ENCODE data around the gene GABBR1. TPM values are rescaled to one million over a fixed set of nuclear protein-coding genes. Genes with fewer than 3 reads are reported as not detected.
A peak's percentile ranks its signal among the peaks of the same experiment; 100 is the strongest.

Gene GABBR1
- total RNA-seq, 2 experiments from 2014 or later, result 10.8 to 10.9 TPM

DNA sequence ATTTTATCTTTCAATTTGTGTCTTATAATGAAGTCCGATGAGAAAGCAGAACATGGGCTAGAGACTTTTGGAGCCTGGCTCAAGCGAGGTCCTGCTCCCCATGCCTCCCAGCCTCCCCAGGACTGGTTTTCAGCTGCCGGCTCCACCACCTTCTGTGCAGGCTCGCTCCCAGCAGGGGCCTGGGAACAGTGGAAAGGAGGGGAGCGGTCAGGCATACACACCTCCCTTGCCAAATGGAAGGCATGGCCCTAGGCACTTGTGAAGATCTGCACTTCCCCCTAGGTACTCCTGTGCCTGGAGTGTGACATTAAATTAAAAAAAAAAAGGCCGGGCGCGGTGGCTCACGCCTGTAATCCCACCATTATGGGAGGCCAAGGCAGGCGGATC, 19.2 kb upstream of the GABBR1 start:
- peaks cover 11% of the 10 kb centered on the region for H3K27me3 Mint-ChIP-seq
- intact Hi-C loops (cut with micrococcal nuclease), result no loop called here
- H3K4me1 Mint-ChIP-seq (ENCODE audit: low read depth), result peaks cover 4% of the 10 kb centered on the region
- TF ChIP-seq CTCF (IDR thresholded peaks at IDR 0.05), result no peak
- POLR2A ChIA-PET, result no interaction called here
- no peak overlapping the region for H3K27ac Mint-ChIP-seq
- no peaks in the 10 kb centered on the region for H3K9me3 Mint-ChIP-seq
- no peak for ATAC-seq
- H3K4me3 Mint-ChIP-seq, result no peak overlapping the region
- DNase-seq, result no peak
- no peaks in the 10 kb centered on the region for H3K36me3 Mint-ChIP-seq (ENCODE audit: low read depth)
- CTCF ChIA-PET, result interaction anchor here (0.6 to 6.7 kb wide), 16 partner anchors 11 to 183 kb away, joined by 3 to 140 read pairs (median 12); partner anchors contain the start of gene GABBR1

DNA sequence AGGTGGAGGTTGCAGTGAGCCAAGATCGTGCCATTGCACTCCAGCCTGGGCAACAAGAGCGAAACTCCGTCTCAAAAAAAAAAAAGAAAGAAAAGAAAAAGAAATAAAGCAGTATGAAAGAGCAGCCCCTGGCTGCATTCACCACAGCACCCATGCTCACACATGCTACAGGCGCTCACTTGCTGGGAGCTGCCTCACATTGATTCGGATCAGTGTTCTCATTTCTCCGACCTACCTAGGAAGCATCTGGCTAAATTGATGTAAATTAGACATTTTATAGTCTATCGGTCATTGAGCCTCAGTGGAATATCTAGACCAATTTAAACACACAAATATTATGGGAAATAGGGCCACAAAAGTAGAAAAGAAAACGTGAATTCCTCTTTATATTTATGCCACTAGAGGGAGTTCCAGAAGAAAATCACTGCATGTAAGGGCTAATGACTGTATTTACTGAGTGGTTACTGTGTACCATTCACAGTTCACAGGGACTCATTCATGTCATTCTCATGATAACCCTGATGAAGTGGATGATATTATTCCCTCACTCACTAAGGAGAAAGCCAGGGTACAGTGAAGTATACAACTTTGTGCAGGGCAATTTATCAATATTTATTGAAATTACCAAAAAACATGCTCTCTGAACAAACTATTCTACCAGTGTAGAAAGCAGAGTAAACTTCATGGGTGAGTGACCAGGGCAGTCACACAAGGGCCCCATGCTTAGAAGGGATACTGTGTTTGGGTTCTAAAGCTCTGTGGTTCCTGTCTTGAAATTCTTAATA, 18.6 kb upstream of the GABBR1 start:
- ATAC-seq, result no peak
- no peaks in the 10 kb centered on the region for H3K9me3 Mint-ChIP-seq
- H3K27ac Mint-ChIP-seq, result no peak overlapping the region
- peak; percentile 12 for DNase-seq
- ChIA-PET POLR2A (no interaction called here), CTCF (interaction anchor here (0.6 to 6.7 kb wide), 16 partner anchors 10 to 407 kb away, joined by 3 to 140 read pairs (median 10); partner anchors contain the start of gene GABBR1)
- intact Hi-C loops (cut with micrococcal nuclease), result no loop called here
- H3K4me1 Mint-ChIP-seq (ENCODE audit: low read depth), result peaks cover 4% of the 10 kb centered on the region
- TF ChIP-seq CTCF (IDR thresholded peaks at IDR 0.05), result peak; percentile 78
- H3K36me3 Mint-ChIP-seq (ENCODE audit: low read depth), result no peaks in the 10 kb centered on the region
- peaks cover 8% of the 10 kb centered on the region for H3K27me3 Mint-ChIP-seq
- H3K4me3 Mint-ChIP-seq, result no peak overlapping the region

GRCh38 chr6:29649701-29650673, 17.0 kb upstream of the GABBR1 start:
- DNase-seq, result peak; percentile 99
- ChIA-PET CTCF (interaction anchor here (0.6 to 6.7 kb wide), 45 partner anchors 9 to 674 kb away, joined by 3 to 140 read pairs (median 5); partner anchors contain the start of genes GABBR1, OR2H2 and POLR1H), POLR2A (interaction anchor here (1.0 to 1.3 kb wide), 3 partner anchors 9 to 20 kb away, joined by 3 to 5 read pairs (median 3); no protein-coding TSS in a partner anchor)
- H3K4me1 Mint-ChIP-seq (ENCODE audit: low read depth), result peaks cover 4% of the 10 kb centered on the region
- intact Hi-C loops (cut with micrococcal nuclease), result loop anchor here (2.0 kb wide), 1 partner anchor 103 kb away; no protein-coding TSS in a partner anchor
- H3K4me3 Mint-ChIP-seq, result peak overlapping the region; percentile 84
- H3K27me3 Mint-ChIP-seq, result peaks cover 3% of the 10 kb centered on the region
- H3K27ac Mint-ChIP-seq, result peak overlapping the region; percentile 98
- no peaks in the 10 kb centered on the region for H3K36me3 Mint-ChIP-seq (ENCODE audit: low read depth)
- peak; percentile 98 for TF ChIP-seq CTCF (IDR thresholded peaks at IDR 0.05)
- peak; percentile 97 for ATAC-seq
- no peaks in the 10 kb centered on the region for H3K9me3 Mint-ChIP-seq

DNA sequence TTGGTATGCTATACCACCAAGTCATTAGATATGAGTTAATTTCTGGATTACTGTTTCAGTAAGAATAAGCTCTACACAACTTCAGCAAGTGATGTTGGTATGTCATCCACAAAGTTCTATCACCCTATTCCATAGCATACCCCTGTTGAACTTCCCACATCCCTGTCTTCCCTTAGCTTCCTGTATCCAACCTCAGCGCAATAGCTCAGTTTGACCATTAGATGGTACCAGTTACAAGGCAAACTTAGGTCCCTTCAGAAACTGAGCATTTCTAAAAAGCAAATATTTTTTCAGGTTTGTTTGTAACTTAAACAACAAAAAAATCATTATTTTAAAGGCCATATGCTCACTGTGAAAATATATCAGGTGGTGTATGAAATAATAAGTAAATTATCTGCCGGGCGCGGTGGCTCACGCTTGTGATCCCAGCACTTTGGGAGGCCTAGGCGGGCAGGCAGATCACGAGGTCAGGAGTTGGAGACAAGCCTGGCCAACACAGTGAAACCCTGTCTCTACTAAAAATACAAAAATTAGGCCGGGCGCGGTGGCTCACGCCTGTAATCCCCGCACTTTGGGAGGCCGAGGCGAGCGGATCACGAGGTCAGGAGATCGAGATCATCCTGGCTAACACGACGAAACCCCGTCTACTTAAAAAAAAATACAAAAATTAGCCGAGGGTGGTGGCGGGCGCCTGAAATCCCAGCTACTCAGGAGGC, 15.1 kb upstream of the GABBR1 start:
- Mint-ChIP-seq H3K9me3 (no peaks in the 10 kb centered on the region), H3K4me1 (ENCODE audit: low read depth) (peaks cover 4% of the 10 kb centered on the region), H3K27ac (no peak overlapping the region), H3K4me3 (no peak overlapping the region), H3K27me3 (no peaks in the 10 kb centered on the region), H3K36me3 (ENCODE audit: low read depth) (no peaks in the 10 kb centered on the region)
- ChIA-PET CTCF (interaction anchor here (0.8 to 6.0 kb wide), 4 partner anchors 11 to 105 kb away, joined by 3 to 61 read pairs (median 5); partner anchors contain the start of gene GABBR1), POLR2A (interaction anchor here (1.8 kb wide), 1 partner anchor 15 kb away, joined by 6 read pairs; the partner anchor contains the start of gene GABBR1)
- intact Hi-C loops (cut with micrococcal nuclease), result loop anchor here (2.0 kb wide), 1 partner anchor 105 kb away; no protein-coding TSS in a partner anchor
- peak; percentile 52 for TF ChIP-seq CTCF (IDR thresholded peaks at IDR 0.05)
- DNase-seq, result no peak
- no peak for ATAC-seq

All from activated CD8-positive, alpha-beta T cell treated with anti-CD3 and anti-CD28 coated beads for 36 hours (primary cell).